Measurements from ENCODE around the gene MIS18A. TPM values are rescaled to one million over a fixed set of nuclear protein-coding genes. Genes with fewer than 3 reads are reported as not detected.
"Not testable (repeated sequence)": the region's sequence is repeated elsewhere in the genome, so short reads cannot be mapped to it uniquely, and the experiment has no call there.

The MIS18A gene
- total RNA-seq, 1 donor from 2014 or later, result 2.8 TPM

DNA sequence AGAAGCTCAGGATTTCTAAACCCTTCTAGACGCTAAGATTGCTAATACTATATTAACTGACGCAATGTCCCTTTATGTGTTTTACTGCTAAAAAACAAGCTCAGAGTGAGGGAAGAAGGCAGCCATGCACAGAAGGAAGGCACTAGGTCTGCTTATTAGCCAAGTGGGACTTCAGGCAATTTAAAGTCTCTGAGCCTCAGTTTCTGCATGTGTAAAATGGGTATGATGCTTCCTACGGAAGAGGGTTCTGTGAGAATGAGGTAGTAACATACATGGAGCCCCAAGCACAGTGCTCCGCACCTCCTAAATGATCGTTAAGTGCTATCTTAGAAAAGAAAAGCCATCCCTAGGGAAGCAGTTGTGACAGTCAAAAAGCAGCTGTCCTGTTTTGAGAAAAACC, 16.9 kb downstream of the MIS18A start:
- no peak for ATAC-seq (ENCODE audit: poor library complexity)
- intact Hi-C loops (cut with DNase I), result no loop called here

DNA sequence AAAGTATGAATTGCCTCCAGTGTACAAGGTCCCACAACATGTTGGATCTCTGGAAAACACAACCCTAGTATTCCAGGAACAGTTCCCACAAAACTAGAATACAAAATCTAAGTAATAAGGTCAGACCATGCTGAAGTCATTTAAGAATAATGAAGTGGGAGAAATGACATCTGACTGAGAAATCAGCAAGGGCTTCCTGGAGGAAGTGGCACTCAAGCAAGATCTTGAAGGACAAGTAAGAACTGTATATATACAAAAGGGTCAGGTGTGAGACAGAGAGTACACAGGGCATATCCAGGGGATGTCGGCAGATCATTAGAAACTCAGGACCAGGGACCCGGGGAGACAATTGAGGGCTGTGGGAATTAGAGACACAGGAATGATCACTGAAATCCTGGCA, 18.7 kb downstream of the MIS18A start:
- DNase-seq (no peak), ATAC-seq (ENCODE audit: poor library complexity) (no peak)
- intact Hi-C loops (cut with DNase I), result no loop called here

More for the DNA sequence above, 16.9 kb downstream of the MIS18A start:
- DNase-seq, result no peak

DNA sequence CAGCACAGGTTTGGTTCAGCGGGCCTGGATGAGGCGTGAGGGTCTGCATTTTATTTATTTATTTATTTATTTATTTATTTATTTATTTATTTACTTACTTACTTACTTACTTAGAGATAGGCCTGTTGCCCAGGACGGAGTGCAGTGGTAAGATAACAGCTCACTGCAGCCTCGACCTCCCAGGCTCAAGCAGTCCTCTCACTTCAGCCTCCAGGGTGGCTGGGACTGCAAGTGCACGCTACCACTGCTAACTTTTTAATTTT, 20.1 kb downstream of the MIS18A start:
- not testable (repeated sequence) for DNase-seq; ATAC-seq (ENCODE audit: poor library complexity)
- intact Hi-C loops (cut with DNase I), result loop anchor here (5.0 kb wide), 1 partner anchor 471 kb away; no protein-coding TSS in a partner anchor

DNA sequence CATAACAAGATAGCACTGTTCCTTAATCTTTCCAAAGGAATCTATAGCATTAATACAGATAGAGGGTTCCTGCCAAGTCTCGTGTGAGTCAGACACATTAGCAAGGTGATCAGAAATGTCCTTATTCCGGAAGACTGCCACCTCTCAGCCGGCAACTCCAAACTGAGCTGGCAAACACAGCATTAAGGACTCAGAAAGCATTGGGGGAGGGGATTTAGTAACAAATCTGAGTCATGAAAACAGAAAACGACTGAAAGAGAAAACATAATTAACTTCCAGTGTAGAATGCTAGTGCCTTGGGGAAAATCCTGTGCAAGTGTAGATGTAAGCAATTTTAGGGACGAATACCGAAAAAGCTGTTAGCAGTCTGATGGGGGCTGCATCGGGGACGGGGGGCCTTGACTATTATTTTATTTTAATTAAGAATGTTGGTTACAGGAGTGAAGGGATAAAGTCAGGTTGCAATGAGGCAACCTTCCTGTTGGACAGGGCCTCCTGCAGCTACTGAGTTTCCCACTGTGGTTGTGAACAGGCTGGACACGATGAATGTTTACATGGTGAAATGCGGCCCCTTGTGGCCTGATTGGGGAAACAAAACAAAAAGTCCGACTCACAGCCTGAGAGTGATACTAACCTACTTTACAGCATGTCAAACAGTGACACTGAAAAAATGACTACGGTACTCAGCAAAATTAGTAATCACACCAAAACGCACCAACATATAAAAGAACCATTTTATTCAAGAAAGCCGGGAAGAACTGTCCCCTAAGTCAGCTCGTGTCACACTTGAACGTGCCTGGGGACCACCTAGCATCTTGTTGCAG, 20.7 kb downstream of the MIS18A start:
- DNase-seq (peak; percentile 57), ATAC-seq (ENCODE audit: poor library complexity) (peak; percentile 90)
- intact Hi-C loops (cut with DNase I), result loop anchor here (2.0 to 5.0 kb wide), 2 partner anchors 391 to 471 kb away; no protein-coding TSS in a partner anchor

DNA sequence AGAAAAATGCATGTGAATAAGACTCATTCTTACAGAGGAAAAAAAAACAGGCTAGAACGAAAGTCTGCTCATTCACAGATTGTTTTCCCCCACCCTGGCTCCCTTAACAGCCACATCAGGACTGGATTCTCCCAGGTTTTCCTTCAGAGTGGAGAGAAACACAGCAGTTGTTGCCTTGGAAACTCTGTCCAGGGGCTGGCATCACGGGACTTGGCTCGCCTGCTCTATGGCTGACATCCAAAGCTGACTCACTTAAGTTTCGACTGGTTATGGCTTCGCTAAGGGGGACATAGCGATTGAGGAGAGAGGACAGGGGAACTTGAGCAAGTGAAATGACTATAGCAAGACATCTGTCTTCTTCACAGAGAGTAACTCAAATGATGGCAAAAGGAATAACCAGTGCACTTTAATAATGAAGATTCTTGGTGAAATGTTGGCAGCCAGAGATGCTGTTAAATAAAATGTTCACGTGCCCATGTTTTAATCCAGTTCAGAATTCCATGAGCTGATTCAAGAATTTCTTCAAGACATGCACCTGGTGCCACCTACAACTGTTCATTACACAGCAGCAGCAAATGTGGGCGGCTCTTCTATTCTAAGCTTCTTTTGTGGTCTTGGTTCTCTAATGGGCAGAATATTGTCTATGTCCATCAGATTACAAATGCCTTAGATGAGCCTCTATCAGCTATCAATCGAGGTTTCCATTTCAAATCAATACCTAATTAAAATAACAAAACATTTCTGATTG, 21.8 kb downstream of the MIS18A start:
- peak; percentile 71 for DNase-seq
- ATAC-seq (ENCODE audit: poor library complexity), result peak; percentile 77
- intact Hi-C loops (cut with DNase I), result loop anchor here (2.0 to 5.0 kb wide), 2 partner anchors 390 to 470 kb away; no protein-coding TSS in a partner anchor

DNA sequence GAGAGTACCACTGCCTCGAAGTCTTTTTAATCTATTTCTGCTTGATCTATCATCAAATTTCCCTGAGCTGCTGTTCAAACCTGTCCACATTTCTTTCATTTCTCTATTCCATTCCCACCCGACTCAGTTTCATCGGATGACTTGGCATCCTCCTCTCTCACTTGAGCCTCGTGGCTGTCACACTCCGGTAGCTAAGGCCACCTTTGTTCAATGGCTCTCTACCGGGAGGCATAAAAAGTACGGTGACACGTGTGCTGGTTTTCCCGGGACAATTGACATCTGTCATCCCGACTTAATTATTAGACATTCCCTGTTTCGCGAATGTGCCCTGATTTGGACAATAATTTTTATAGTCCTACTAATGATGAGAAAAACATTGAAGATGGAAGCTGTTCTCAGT, 22.6 kb downstream of the MIS18A start:
- intact Hi-C loops (cut with DNase I), result loop anchor here (2.0 to 5.0 kb wide), 2 partner anchors 389 to 469 kb away; no protein-coding TSS in a partner anchor
- ATAC-seq (ENCODE audit: poor library complexity) (no peak), DNase-seq (no peak)

DNA sequence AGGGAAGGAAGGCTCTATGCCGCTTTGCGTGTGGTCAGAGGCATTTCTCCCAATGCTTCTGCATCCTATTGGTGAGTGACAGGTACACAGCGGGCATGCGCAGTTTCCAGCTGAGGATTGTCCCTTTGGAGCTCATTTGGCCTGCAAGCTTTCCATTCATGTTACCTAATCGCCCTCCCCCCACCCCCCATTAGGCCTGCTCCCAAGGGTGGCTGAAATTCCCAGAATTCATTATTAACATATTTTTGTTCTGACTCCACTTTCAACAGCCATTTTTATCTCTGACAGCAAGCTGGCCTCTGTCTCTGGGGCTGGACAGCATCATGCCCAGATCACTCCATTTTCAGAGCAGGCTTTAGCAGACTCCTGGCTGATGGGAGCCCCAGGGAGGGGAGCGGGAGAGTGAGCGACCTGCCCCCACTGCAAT, 25.6 kb downstream of the MIS18A start:
- intact Hi-C loops (cut with DNase I), result no loop called here
- DNase-seq, result peak; percentile 65
- peak; percentile 73 for ATAC-seq (ENCODE audit: poor library complexity)

DNA sequence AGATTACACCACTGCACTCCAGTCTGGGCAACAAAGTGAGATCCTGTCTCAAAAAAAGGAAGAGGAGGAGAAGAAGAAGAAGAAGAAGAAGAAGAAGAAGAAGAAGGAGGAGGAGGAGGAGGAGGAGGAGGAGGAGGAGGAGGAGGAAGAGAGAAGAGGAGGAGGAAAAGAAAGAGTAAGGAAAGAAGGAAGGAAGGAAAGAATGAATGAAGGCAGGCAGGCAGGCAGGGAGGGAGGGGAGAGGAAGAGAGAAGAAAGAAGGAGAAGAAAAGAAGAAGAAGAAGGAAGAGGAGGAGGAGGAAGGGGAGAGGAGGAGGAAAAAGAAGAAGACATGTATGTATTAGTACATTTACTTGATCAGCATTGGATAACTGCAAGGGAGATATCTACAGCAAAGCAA, 26.7 kb downstream of the MIS18A start:
- no peak for ATAC-seq (ENCODE audit: poor library complexity)
- intact Hi-C loops (cut with DNase I), result no loop called here

DNA sequence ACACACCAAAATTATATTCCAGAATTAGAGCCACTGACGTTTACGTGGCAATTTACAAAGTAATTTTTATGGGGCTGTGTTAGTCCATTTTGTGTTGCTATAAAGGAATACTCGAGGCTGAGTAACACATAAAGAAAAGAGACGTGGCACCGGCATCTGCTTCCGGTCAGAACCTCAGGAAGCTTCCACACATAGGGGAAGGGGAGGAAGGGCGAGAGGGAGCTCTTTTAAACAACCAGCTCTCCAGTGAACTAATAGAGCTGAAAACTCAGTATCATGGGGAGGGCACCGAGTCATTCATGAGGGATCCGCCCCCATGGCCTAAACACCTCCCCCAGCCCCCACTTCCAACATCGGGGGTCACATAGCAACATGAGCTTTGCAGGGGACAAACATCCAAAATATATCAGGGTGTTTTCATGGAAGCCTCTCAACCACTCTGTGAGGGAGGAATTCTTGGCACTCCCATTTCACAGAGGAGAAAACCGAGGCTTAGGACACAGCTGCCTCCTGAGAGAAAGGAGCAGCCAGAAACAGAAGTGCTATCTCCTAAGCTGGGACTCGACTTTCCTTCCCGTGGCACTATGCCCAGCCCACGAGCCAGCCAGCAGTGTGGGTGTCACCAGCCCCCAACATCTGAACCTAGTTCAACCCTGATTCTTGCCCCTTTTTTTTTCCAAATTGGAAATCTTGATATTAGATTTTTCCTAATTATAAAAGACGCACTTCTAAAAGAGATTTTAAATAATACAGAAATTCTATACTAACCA, 29.2 kb downstream of the MIS18A start:
- no peak for DNase-seq
- ATAC-seq (ENCODE audit: poor library complexity), result no peak
- intact Hi-C loops (cut with DNase I), result no loop called here

More for the DNA sequence above, 26.7 kb downstream of the MIS18A start:
- DNase-seq, result no peak

DNA sequence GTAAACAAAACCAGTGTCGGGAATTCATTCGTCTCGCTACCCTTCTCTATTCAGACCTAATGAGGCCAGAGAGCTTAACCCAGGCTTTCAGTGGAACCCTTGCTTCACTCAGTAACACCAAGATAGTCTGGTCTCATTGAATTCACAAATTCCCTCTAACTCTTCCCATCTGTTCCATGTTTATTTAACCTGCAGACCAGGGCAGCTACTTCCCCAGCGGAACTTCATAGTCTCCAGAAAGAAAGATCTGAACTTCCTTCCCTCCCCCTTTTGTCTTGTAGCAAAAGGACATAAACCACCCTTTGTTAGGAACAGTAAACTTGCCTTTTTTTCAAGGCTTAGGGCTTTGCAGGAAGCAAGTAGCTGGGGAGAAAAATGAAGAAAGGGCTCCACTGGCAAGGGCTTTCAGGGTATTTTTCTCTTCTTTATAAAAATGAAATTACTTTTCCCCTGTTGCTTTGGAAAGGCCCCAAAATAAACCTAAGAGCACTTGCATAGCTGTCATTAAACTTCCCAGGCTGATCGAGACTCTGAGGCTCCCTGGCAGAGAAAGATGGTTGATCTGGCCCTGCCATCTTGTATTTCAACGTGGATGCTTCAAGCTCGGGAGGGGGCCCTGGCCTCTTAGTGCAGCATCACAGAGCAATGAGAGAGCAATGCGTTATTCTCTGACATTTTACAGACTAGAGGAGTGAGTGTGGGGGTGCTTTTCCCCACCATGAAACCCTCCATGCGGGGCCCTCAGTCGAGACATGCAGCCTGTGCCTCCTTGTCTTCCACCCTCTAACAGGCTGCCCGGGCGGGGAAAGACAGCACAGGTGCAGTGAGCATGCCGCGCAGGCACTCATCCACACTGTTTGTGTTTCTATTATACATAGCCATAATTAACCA, 30.0 kb downstream of the MIS18A start:
- no peak for ATAC-seq (ENCODE audit: poor library complexity)
- no peak for DNase-seq
- intact Hi-C loops (cut with DNase I), result no loop called here

DNA sequence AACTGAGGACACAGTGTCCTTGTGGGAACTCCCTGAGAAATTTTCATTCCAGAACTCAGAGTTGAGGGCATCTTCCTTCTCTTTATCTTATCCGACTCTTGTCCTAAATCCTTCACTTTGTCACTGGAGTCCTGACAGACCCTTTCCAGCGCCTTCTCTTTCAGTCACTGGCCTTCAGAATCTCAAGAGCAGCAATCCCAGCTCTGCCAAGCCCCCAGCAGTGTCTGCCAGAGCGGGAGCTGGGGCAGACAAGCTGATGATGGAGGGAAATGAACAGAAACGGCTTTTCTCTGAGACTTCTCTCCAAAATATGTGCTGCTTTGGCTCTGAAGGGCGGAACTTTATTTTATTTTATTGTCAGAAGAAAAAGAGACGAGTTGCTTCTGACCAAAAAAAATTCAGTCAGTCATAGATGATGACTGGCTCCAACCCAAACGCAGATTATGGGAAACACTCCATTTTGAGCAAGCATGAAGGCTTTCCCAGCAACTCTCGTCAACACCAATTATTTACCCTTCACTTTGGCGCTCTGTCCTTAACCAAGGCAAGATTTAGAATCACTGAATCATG, 32.2 kb downstream of the MIS18A start:
- ATAC-seq (ENCODE audit: poor library complexity) (no peak), DNase-seq (no peak)
- intact Hi-C loops (cut with DNase I), result no loop called here

DNA sequence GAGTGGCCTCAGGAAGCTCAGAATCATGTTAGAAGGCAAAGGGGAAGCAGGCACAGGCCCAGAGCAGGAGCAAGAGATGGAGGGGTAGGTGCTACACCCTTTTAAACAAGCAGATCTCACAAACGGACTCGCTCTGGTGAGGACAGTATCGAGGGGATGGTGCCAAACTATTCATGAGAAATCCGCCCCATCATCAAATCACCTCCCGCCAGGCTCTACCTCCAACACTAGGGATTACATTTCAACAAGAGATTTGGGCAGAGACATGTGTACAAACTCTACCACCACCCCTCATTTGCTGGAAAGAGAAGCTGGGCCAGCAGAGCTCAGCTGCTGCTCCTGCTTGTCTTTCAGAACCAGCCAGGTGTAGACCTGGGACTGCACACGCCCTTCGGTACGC, 32.9 kb downstream of the MIS18A start:
- intact Hi-C loops (cut with DNase I), result no loop called here
- no peak for ATAC-seq (ENCODE audit: poor library complexity)
- DNase-seq, result no peak

DNA sequence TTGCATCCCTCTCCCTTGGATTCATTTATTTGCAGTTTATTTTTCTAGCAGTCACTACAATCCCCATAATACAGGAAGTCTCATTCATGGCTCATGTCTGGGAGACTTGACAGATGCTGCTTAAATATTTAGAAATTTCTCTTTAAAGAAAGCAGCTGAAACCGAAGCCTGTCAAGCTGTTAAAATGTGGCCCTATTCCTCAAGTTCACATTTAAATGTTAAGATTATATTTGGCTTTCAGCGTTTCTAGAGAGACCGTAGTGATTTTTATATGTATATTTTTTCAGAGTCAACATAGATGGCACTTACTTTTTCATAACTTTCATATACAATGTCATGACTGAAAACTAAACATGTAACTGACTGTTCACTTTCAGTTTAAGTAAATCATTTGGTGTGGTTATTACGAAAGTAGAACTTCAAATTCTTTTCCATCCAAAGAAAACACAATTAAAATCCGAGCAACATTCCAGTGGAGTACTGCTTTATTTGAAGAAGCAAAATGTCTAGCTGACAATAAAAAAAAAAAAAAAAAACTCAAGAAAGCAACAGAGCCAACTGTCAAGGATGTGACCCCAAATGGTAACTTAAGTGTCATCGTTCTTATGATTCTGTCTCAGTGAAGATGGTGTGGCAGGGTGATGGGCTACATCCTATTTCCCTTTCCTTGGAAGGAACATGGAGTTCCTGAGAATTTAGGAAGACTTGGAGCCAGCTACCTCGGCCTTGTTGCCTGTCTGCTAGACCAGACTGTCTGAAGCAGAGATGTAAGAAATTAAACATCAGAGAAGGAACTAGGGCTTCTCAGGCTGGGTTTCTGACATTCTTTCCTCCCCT, 37.8 kb downstream of the MIS18A start:
- intact Hi-C loops (cut with DNase I), result no loop called here
- DNase-seq, result no peak

DNA sequence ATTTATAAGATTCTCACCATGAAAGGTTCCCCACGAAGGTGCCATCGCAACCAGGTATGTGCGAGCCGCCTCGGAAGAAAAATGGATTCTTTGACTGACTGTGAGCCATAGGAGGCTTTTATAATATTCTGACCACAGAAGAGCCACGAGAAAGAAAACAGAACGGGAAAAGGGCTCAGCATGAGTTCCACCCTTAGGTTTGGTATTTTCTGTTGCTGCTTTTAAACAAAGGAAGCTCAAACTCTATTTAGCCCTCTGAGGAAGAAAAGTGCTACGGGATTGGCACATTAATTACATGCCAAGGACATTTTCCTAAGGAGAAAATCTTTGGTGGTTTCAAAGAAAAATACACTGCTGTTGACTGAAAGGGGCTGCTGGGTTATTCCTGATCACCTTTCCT, 39.3 kb downstream of the MIS18A start:
- intact Hi-C loops (cut with DNase I), result no loop called here
- DNase-seq (no peak), ATAC-seq (ENCODE audit: poor library complexity) (no peak)

More for the DNA sequence above, 37.8 kb downstream of the MIS18A start:
- no peak for ATAC-seq (ENCODE audit: poor library complexity)

DNA sequence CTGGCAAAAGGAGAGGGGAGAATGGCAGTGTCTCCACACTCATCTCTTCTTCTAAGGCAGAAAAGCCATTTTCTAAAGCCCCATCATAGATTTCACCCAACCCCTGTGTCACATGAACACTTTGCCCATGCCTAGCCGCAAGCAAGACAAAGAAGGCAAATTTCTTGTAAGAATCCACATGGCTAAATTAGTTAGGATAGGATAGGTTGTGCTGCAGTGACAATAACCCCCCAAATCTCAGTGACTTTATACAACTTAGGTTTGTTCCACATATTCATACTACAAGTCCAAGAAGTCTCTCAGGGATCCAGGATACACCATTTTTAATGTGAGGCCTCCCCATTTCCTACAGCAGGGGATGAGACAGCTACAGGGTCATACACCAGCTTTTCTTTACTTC, 40.8 kb downstream of the MIS18A start:
- no peak for ATAC-seq (ENCODE audit: poor library complexity)
- intact Hi-C loops (cut with DNase I), result no loop called here

DNA sequence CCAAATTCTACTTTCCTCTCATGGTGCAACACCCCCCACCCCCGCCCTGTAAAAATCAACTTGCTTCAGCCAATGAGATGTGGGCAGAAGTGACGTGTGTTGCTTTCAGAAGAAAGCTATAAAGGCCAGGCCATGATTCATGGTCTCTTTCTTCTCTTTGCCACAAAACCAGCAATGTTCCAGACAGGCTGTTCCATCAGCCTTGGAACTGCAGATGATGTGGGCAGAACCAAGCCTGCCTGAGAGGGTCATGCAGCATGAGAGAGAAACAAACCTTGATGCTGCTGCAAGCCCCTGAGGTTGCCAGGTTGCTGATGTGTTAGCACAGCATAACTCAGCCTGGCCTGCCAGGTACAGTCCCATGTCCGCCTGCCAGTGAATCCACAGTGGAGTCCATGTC, 41.8 kb downstream of the MIS18A start:
- intact Hi-C loops (cut with DNase I), result no loop called here
- ATAC-seq (ENCODE audit: poor library complexity) (no peak), DNase-seq (no peak)

More for the DNA sequence above, 40.8 kb downstream of the MIS18A start:
- no peak for DNase-seq

DNA sequence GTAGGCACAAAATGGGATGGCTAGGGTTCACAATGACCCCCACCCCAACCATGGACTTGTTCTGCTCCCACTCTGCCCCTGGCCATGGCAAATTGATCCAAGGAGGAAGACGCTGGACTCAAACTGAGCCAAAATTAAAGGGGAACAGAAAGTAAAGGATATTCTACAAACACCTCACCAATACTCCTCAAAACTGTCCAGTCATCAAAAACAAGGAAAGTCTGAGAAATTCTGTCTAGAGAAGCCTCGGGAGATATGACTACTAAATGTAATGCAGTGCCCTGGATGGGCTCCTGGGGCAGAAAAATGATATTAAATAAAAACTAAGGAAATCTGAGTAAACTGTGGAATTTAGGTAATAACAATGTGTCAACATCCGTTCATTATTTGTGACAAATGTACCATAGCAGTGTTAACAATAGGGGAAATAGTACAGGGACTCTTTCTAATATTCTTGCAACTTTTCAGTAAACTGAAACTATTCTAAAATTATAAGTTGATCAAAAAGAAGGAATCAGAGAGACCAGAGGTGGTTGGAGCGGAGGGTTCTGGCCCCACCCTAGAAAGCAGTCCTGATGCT, 45.0 kb downstream of the MIS18A start:
- intact Hi-C loops (cut with DNase I), result no loop called here
- DNase-seq (no peak), ATAC-seq (ENCODE audit: poor library complexity) (no peak)
